GM19438 (cell line): ENCODE measurements around the gene BCOR.

Source experiments
- ATAC-seq: cut with Tn5 transposase; IDR thresholded peaks from one replicate; pipeline ENCODE4 v1.9.1; 2021; ENCODE audit warnings: low read depth; ENCODE audit not compliant: unreplicated experiment

BCOR gene

GRCh38 chrX:40097504-40098263, at the start of gene BCOR:
BCOR (minus strand) TSS chrX:40097958; CDS start chrX:40077929, 20,029 bp downstream.
- ATAC-seq, result no peak

GRCh38 chrX:40147126-40147952, 49.6 kb upstream of the BCOR start:
- no peak for ATAC-seq

GRCh38 chrX:40146262-40147125, 48.7 kb upstream of the BCOR start:
- ATAC-seq, result no peak

DNA sequence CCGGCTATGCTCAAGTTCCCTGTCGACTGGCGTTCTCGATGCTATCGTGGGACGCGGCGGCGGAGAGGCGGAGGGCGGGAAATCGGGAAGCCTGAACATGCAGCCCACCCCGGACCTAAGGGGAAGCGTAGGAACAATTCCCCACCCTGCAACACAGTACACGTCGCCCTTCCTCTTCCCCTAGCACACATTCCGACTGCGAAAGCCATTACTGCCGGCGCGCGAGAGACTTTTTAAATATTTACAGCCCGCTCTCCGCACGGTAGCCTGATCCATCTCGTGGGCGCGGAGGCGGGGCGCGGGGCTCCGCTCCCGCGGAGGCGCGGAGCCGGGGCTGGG, 48.1 kb upstream of the BCOR start:
- ATAC-seq, result no peak

DNA sequence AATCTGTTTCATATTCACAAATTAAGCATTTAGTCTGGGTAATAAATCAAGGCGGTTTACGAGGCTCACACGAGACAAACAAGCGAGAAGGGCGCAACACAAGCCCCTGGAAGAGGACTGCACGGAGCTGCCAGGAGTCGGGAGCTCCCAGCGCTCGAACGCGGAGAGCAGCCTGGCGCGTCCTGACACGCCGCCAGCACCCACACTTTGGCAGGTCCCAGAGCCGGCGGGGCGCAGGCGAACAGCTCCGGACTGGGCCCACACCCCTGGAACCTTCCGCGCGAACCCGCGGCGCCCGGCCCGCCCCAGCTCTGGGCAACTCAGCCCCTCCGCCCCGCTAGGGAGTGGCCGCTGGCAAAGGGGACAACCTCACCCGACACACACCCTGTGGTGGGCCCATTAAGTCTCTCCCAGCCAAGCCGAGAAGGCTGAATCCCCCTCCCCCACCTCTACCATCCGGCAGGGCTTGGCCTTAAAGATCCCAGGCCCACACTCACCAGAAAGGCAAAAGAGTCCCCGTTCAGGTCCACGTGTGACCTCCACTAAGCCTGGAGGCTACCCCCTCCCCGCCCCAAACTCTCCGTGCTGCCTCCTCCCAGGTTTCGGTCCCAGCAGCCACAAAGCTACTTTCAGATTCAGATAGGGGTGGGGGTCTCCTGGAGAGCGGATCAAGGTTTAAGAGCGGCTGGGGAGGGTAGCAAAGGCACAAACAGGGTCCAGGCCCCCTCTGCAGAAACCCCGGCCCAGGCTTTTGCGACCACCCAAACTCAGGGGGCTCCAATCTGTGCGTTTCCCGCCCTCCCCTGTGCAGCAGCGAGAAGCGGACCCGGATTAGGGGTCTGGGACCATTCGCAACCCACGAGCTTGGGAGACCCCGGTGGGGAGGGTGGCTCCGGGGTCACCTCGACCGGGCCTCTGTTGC, 47.5 kb upstream of the BCOR start:
- ATAC-seq, result no peak

- no peak for ATAC-seq
Measured at GRCh38 chrX:40144576-40144975, 46.8 kb upstream of the BCOR start.

- no peak for ATAC-seq
Measured at GRCh38 chrX:40143987-40144386, 46.2 kb upstream of the BCOR start.

- ATAC-seq, result no peak
Measured at GRCh38 chrX:40143001-40143400, 45.2 kb upstream of the BCOR start.

DNA sequence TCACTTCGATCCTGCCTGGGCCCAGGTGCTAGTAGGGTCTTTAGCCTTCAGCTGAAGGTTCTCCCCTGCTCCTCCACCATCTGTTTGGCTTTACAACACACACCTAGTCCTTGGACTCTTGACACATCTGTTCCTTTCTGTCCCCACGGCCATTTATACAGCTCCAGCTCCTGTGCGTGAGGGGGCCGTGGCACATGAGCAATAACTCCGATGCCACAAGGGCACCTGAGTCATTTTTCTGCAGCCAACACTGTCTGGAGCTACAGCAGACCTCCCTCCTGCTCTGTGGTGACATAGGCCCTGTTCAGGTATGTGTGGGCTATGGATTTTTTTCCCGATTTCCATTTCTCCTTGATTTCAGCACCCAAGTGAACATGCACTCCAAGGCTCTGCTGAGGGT, 44.7 kb upstream of the BCOR start:
- no peak for ATAC-seq

- no peak for ATAC-seq
Measured at GRCh38 chrX:40140706-40141499, 43.1 kb upstream of the BCOR start.

DNA sequence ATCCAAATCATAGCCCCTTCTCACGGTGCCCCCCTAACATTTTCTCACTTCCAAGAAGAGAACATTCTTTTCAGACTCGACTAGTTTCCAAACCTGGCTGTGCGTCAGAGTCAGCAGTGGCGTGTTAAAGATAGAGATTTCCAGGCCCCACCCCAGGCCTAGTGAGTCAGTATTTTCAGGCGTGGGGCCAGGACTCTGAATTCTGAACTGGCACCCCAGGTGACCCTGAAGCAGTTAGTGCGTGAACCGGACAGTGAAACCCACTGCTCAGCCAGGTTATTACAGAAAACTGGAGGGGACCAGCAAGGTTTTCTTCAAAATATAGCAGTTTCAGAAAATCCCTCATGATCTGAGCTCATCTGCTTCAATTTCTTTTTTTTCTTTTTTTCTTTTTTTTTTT, 35.0 kb upstream of the BCOR start:
- ATAC-seq, result no peak

GRCh38 chrX:40131654-40132337, 34.0 kb upstream of the BCOR start:
- no peak for ATAC-seq

GRCh38 chrX:40130207-40130606, 32.4 kb upstream of the BCOR start:
- ATAC-seq, result no peak

- no peak for ATAC-seq
Measured at GRCh38 chrX:40127052-40127451, 29.3 kb upstream of the BCOR start.

- ATAC-seq, result no peak
Measured at GRCh38 chrX:40122487-40122886, 24.7 kb upstream of the BCOR start.

GRCh38 chrX:40121618-40122017, 23.9 kb upstream of the BCOR start:
- no peak for ATAC-seq

- no peak for ATAC-seq
Measured at GRCh38 chrX:40120838-40121580, 23.3 kb upstream of the BCOR start.

DNA sequence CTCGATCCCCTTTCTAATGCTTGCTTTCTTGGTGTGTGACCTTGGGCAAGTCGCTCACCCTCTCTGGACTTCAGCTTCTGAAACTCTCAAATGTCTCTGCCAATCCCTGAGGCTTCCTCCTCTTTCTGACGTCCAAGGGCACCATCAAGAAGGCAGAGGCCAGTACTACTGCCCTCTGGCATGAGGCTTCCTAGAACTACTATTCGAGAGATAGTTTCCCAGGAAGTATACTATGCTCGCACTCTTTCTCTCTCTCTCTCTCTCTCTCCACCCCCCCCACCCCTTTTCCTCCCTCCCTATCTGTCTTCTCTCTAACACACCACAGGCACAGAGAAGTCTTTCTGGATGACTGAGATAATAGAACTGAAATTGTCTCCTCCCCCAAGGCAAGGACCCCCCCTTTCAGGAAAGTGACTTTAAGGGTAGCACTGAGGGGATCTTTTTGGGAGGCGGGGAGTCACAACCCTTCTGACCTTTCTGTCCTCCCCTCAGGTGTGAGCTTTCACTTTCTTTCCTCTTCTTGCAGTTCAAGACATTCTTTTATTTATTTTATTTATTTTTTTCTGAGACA, 20.0 kb upstream of the BCOR start:
- ATAC-seq, result no peak
